Endothelial cell (in vitro differentiated cells): Measurements from ENCODE around the gene CFAP46. TPM values are rescaled to one million over a fixed set of nuclear protein-coding genes. Genes with fewer than 3 reads are reported as not detected.
"Not testable (repeated sequence)": the region's sequence is repeated elsewhere in the genome, so short reads cannot be mapped to it uniquely, and the experiment has no call there.

ENCODE experiments used
- DNase-seq: peaks from one replicate; pipeline ENCODE4 v3.0.0; 2021; ENCODE audit warnings: low spot score
- H3K27ac Mint-ChIP-seq: one replicate; pipeline ENCODE4 v1.8.0; 2021; ENCODE audit warnings: mixed read lengths, inconsistent platforms; ENCODE audit not compliant: unreplicated experiment
- H3K27me3 Mint-ChIP-seq: one replicate; pipeline ENCODE4 v1.8.0; 2021; ENCODE audit warnings: mild to moderate bottlenecking, moderate library complexity, mixed read lengths, inconsistent platforms; ENCODE audit not compliant: unreplicated experiment
- H3K36me3 Mint-ChIP-seq: one replicate; pipeline ENCODE4 v1.8.0; 2021; ENCODE audit warnings: mild to moderate bottlenecking, low read depth, mixed read lengths, inconsistent platforms; ENCODE audit not compliant: unreplicated experiment
- H3K4me1 Mint-ChIP-seq: one replicate; pipeline ENCODE4 v1.8.0; 2021; ENCODE audit warnings: mild to moderate bottlenecking, mixed read lengths, inconsistent platforms; ENCODE audit not compliant: unreplicated experiment
- H3K4me3 Mint-ChIP-seq: one replicate; pipeline ENCODE4 v1.8.0; 2021; ENCODE audit warnings: mild to moderate bottlenecking, mixed read lengths, inconsistent platforms; ENCODE audit not compliant: unreplicated experiment
- H3K9me3 Mint-ChIP-seq: one replicate; pipeline ENCODE4 v1.8.0; 2021; ENCODE audit warnings: mixed read lengths, inconsistent platforms; ENCODE audit not compliant: unreplicated experiment
- CTCF ChIP-seq: fragments of 200-600 bp; sonication (generic); IDR thresholded peaks from one replicate; pipeline ENCODE4 v1.5.0; 2021; ENCODE audit warnings: antibody characterized with exemption; ENCODE audit not compliant: unreplicated experiment
- total RNA-seq: library from RNA; stranded (reverse); fragmentation: NEBNext Ultra II Directional; extraction: Animal tissue kit (Norgen Biotek cat#: 25700); gene quantifications from one replicate; pipeline ENCODE4 v1.2.1, GENCODE V29; 2021; ENCODE audit not compliant: unreplicated experiment

The CFAP46 gene
- total RNA-seq, 1 donor from 2014 or later = 0.95 TPM

GRCh38 chr10:132893786-132894185, 48.6 kb downstream of the CFAP46 start:
- H3K27ac Mint-ChIP-seq, H3K36me3 Mint-ChIP-seq, H3K9me3 Mint-ChIP-seq, H3K4me3 Mint-ChIP-seq, H3K4me1 Mint-ChIP-seq, H3K27me3 Mint-ChIP-seq: not testable (repeated sequence)
- peak; percentile 60 for DNase-seq
- TF ChIP-seq CTCF = peak; percentile 78

- Mint-ChIP-seq H3K9me3 (no peaks in the 10 kb centered on the region), H3K27ac (no peak overlapping the region)
Observed at GRCh38 chr10:132893090-132893489, 49.3 kb downstream of the CFAP46 start.

GRCh38 chr10:132892004-132892403, 50.4 kb downstream of the CFAP46 start:
- no peaks in the 10 kb centered on the region for H3K4me1 Mint-ChIP-seq
- no peak overlapping the region for H3K4me3 Mint-ChIP-seq
- peaks cover 10% of the 10 kb centered on the region for H3K27me3 Mint-ChIP-seq
- H3K36me3 Mint-ChIP-seq = no peaks in the 10 kb centered on the region
- no peak overlapping the region for H3K27ac Mint-ChIP-seq
- DNase-seq = no peak
- no peaks in the 10 kb centered on the region for H3K9me3 Mint-ChIP-seq
- no peak for TF ChIP-seq CTCF

More at GRCh38 chr10:132893090-132893489, 49.3 kb downstream of the CFAP46 start:
- no peaks in the 10 kb centered on the region for H3K4me1 Mint-ChIP-seq
- no peak overlapping the region for H3K4me3 Mint-ChIP-seq
- H3K27me3 Mint-ChIP-seq = peaks cover 10% of the 10 kb centered on the region
- no peaks in the 10 kb centered on the region for H3K36me3 Mint-ChIP-seq
- TF ChIP-seq CTCF = no peak
- DNase-seq = no peak

- Mint-ChIP-seq H3K4me1 (no peaks in the 10 kb centered on the region), H3K9me3 (no peaks in the 10 kb centered on the region), H3K27me3 (peaks cover 10% of the 10 kb centered on the region), H3K27ac (no peak overlapping the region), H3K4me3 (no peak overlapping the region), H3K36me3 (no peaks in the 10 kb centered on the region)
- TF ChIP-seq CTCF = no peak
- DNase-seq = no peak
Observed at GRCh38 chr10:132891368-132891767, 51.0 kb downstream of the CFAP46 start.

- Mint-ChIP-seq H3K9me3 (no peaks in the 10 kb centered on the region), H3K36me3 (no peaks in the 10 kb centered on the region), H3K4me3 (no peak overlapping the region), H3K27me3 (peaks cover 10% of the 10 kb centered on the region), H3K27ac (no peak overlapping the region), H3K4me1 (no peaks in the 10 kb centered on the region)
- DNase-seq = no peak
- TF ChIP-seq CTCF = no peak
Observed at GRCh38 chr10:132890301-132890700, 52.1 kb downstream of the CFAP46 start.
